BLaER1 treated with 17β-estradiol and CSF1 and Interleukin-3, amounts not matched to agents 10 nM and 100 nM (cell line): ENCODE results near the gene LRRK2.

ENCODE experiments used
- H3K27ac ChIP-seq, 11 experiments: shearing (Covaris generic); formaldehyde crosslinking; 2 replicates each; pipeline ENCODE4 v1.8.1; 2022
- H3K27me3 ChIP-seq, 11 experiments: shearing (Covaris generic); formaldehyde crosslinking; 2 replicates each; pipeline ENCODE4 v1.8.1; 2022
- H3K36me3 ChIP-seq, 11 experiments: shearing (Covaris generic); formaldehyde crosslinking; 2 replicates each; pipeline ENCODE4 v1.8.1; 2022
- H3K4me1 ChIP-seq, 10 experiments: shearing (Covaris generic); formaldehyde crosslinking; 2 replicates each; pipeline ENCODE4 v1.8.1; 2022
- H3K4me2 ChIP-seq, 11 experiments: shearing (Covaris generic); formaldehyde crosslinking; 2 replicates each; pipeline ENCODE4 v1.8.1; 2022
- H3K4me3 ChIP-seq, 10 experiments: shearing (Covaris generic); formaldehyde crosslinking; 2 replicates each; pipeline ENCODE4 v1.8.1; 2022
- H3K9ac ChIP-seq, 11 experiments: shearing (Covaris generic); formaldehyde crosslinking; 2 replicates each; pipeline ENCODE4 v1.8.1; 2022
- H3K9me3 ChIP-seq, 11 experiments: shearing (Covaris generic); formaldehyde crosslinking; replicated peaks in 1 of 11; 2 replicates each; pipeline ENCODE4 v1.8.1; 2022
- H4K20me1 ChIP-seq, 11 experiments: shearing (Covaris generic); formaldehyde crosslinking; 2 replicates each; pipeline ENCODE4 v1.8.1; 2022
- Cebpa-rat ChIP-seq, 11 experiments: shearing (Covaris generic); IDR thresholded peaks; 2 replicates each; pipeline ENCODE4 v1.8.1; 2022

The LRRK2 gene

DNA sequence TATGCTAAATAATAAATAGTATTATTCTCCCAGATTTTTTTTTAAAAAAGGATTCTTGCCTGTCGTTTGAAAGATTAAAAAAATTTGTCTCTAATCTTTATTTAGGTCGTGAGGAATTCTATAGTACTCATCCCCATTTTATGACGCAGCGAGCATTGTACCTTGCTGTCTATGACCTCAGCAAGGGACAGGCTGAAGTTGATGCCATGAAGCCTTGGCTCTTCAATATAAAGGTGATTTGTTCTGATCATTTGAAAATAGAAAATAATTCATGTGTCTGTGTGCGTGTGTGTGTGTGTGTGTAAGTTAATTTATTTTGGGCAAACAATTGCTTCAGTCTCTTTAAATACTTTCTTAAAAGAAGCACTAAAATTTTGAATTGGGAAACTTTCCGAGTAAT is 84.2 kb downstream of the LRRK2 start:
- no peak for TF ChIP-seq Cebpa-rat (IDR thresholded peaks at IDR 0.05)
- Histone ChIP-seq H4K20me1 (no peaks in the 10 kb centered on the region), H3K4me2 (no peak overlapping the region), H3K9me3 (no peaks in the 10 kb centered on the region), H3K9ac (no peak overlapping the region), H3K4me1 (no peaks in the 10 kb centered on the region), H3K27ac (no peak overlapping the region), H3K36me3 (no peaks in the 10 kb centered on the region), H3K4me3 (no peak overlapping the region), H3K27me3 (no peaks in the 10 kb centered on the region)

DNA sequence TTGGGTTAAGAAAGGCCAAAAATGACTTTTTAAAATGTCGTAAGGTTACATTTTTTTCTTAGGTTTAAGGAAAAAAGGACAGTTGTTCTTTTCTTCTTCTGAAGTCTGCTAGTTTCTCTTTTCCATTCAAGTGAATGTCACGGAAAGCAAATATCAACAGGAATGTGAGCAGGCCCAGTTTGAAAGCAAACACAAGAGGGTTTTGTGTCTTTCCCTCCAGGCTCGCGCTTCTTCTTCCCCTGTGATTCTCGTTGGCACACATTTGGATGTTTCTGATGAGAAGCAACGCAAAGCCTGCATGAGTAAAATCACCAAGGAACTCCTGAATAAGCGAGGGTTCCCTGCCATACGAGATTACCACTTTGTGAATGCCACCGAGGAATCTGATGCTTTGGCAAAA is 85.4 kb downstream of the LRRK2 start:
- H3K9ac ChIP-seq, result no peak overlapping the region
- no peaks in the 10 kb centered on the region for H3K4me1 ChIP-seq
- no peaks in the 10 kb centered on the region for H3K27me3 ChIP-seq
- H3K27ac ChIP-seq, result no peak overlapping the region
- H3K36me3 ChIP-seq, result no peaks in the 10 kb centered on the region
- no peak overlapping the region for H3K4me2 ChIP-seq
- TF ChIP-seq Cebpa-rat (IDR thresholded peaks at IDR 0.05), result no peak
- no peaks in the 10 kb centered on the region for H4K20me1 ChIP-seq
- H3K4me3 ChIP-seq, result no peak overlapping the region
- no peaks in the 10 kb centered on the region for H3K9me3 ChIP-seq

DNA sequence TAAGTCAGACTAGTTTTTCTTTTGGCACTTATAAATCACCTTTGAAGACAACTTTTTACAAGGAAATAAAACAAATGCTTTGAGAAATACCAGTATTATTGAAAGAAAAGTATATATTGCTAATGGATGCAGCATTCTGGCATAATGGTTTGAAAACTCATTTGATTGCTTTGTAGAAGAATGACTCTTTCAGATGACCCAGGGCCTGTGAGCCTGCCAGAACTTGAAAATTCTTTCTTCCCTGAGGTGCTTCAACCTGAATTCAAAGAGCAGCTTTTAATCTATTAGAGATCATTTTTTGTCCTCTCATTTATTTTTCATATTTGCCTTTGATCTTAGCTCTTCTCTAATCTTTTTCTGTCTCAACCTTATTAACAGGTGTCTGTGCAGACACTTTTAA is 87.4 kb downstream of the LRRK2 start:
- Histone ChIP-seq H3K9ac (no peak overlapping the region), H3K36me3 (no peaks in the 10 kb centered on the region), H3K4me1 (no peaks in the 10 kb centered on the region), H3K27ac (no peak overlapping the region), H3K9me3 (no peaks in the 10 kb centered on the region), H3K4me3 (no peak overlapping the region), H3K27me3 (no peaks in the 10 kb centered on the region), H3K4me2 (no peak overlapping the region), H4K20me1 (no peaks in the 10 kb centered on the region)
- no peak for TF ChIP-seq Cebpa-rat (IDR thresholded peaks at IDR 0.05)

DNA sequence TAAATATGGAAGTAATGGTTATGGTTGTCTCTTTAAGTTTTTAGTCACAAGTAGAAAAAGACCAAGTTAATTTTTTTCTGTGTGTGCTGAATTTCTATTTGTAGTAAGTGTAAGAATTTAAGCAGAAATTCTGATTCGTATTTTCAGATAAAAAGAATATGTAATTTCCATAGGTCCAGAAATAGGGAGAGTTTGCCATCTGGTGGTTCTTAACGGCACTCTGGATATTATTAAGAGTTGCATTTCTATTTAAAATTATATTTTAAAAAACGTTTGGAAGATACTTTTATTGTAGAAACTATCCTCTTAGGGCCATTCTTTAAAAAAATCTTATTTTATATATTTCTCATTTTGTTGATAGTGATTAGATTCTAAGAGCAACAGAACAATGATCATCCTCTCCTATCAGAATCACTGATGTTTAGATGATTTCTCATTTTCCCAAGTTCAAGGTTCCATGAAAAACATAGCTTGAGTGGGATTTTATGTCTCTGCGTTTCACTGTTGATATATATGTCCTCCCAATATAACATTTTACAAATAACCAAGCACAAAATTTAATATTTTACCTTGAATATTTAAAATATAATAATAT is 88.3 kb downstream of the LRRK2 start:
- Histone ChIP-seq H3K4me2 (no peak overlapping the region), H3K9ac (no peak overlapping the region), H3K36me3 (no peaks in the 10 kb centered on the region), H3K4me1 (no peaks in the 10 kb centered on the region), H4K20me1 (no peaks in the 10 kb centered on the region), H3K27me3 (no peaks in the 10 kb centered on the region), H3K9me3 (no peaks in the 10 kb centered on the region), H3K4me3 (no peak overlapping the region), H3K27ac (no peak overlapping the region)
- TF ChIP-seq Cebpa-rat (IDR thresholded peaks at IDR 0.05), result no peak

DNA sequence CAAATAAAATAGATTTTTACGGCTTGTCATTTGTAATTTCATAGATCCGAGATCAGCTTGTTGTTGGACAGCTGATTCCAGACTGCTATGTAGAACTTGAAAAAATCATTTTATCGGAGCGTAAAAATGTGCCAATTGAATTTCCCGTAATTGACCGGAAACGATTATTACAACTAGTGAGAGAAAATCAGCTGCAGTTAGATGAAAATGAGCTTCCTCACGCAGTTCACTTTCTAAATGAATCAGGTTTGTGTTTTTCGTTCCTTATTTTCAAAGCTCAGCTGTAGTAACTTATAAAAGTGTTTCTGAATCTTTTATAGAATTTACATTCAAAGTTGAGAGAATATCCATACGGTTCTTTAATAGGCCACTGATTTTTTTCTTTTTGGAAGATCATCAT is 89.1 kb downstream of the LRRK2 start:
- no peak overlapping the region for H3K27ac ChIP-seq
- H3K9ac ChIP-seq, result no peak overlapping the region
- H3K4me2 ChIP-seq, result no peak overlapping the region
- H3K4me3 ChIP-seq, result no peak overlapping the region
- H3K27me3 ChIP-seq, result no peaks in the 10 kb centered on the region
- H4K20me1 ChIP-seq, result no peaks in the 10 kb centered on the region
- no peaks in the 10 kb centered on the region for H3K36me3 ChIP-seq
- H3K9me3 ChIP-seq, result no peaks in the 10 kb centered on the region
- no peak for TF ChIP-seq Cebpa-rat (IDR thresholded peaks at IDR 0.05)
- H3K4me1 ChIP-seq, result no peaks in the 10 kb centered on the region

DNA sequence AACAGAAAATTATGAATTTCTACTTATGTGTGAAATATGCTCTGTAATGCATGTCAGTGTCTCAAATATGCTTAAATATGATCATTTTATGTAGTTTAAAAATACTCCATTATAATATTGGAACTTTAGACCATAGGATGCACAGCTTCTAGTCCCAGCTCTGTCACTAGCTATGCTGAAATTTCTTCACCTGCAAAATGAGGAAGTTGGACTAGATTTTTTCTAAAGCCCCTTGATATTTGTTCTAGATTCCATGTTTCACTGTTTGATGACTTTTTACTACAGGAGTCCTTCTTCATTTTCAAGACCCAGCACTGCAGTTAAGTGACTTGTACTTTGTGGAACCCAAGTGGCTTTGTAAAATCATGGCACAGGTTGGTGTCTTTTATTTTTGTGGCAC is 90.1 kb downstream of the LRRK2 start:
- Histone ChIP-seq H3K9me3 (no peaks in the 10 kb centered on the region), H3K4me2 (no peak overlapping the region), H3K27me3 (no peaks in the 10 kb centered on the region), H3K36me3 (no peaks in the 10 kb centered on the region), H3K4me1 (no peaks in the 10 kb centered on the region), H3K9ac (no peak overlapping the region), H3K4me3 (no peak overlapping the region), H4K20me1 (no peaks in the 10 kb centered on the region), H3K27ac (no peak overlapping the region)
- TF ChIP-seq Cebpa-rat (IDR thresholded peaks at IDR 0.05), result no peak

DNA sequence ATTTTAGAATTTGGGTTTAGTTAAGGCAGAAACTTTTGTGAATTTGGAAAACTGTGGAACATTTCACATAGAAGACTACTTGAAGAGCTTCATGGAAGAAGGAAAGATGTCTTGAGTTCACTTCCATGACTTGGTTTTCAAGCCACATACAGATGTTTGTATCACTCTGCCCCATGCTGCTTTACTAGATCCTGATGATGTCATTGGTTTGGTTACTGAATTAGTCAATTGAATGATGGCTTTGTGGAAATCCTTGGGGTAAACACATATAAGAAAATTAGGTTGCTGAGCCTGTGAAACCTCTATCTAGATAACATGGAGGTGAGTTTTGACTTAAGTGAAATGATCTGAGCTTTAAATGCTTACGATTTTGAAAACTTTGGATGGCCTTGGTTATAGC is 90.6 kb downstream of the LRRK2 start:
- Histone ChIP-seq H3K4me3 (no peak overlapping the region), H4K20me1 (no peaks in the 10 kb centered on the region), H3K9me3 (no peaks in the 10 kb centered on the region), H3K9ac (no peak overlapping the region), H3K4me1 (no peaks in the 10 kb centered on the region), H3K27ac (no peak overlapping the region), H3K27me3 (no peaks in the 10 kb centered on the region), H3K36me3 (no peaks in the 10 kb centered on the region), H3K4me2 (no peak overlapping the region)
- no peak for TF ChIP-seq Cebpa-rat (IDR thresholded peaks at IDR 0.05)

DNA sequence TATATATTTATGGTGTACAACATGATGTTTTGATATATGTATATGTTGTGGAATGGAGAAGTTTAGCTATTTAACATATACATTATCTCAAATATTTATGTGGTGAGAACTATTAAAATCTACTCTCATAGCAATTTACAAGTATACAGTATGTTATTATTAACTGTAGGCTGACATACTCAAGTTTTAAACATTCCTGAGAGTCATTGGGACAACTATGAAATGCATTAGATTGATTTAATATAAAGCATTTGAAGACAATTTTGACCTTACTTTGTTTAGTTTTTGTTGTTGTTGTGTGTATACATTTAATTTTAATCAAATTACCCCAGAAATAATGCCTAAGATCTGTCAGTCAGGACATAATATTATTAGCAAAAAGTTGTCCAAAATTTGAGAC is 99.5 kb downstream of the LRRK2 start:
- Histone ChIP-seq H3K27ac (no peak overlapping the region), H4K20me1 (no peaks in the 10 kb centered on the region), H3K4me2 (no peak overlapping the region), H3K9me3 (no peaks in the 10 kb centered on the region), H3K27me3 (no peaks in the 10 kb centered on the region), H3K4me1 (no peaks in the 10 kb centered on the region; a peak in 1 of 20 replicates), H3K9ac (no peak overlapping the region), H3K36me3 (peaks cover 0 to 6% (median 0%) of the 10 kb centered on the region in 11 experiments; a peak in 1 of 22 replicates), H3K4me3 (no peak overlapping the region)
- TF ChIP-seq Cebpa-rat (IDR thresholded peaks at IDR 0.05), result no peak

DNA sequence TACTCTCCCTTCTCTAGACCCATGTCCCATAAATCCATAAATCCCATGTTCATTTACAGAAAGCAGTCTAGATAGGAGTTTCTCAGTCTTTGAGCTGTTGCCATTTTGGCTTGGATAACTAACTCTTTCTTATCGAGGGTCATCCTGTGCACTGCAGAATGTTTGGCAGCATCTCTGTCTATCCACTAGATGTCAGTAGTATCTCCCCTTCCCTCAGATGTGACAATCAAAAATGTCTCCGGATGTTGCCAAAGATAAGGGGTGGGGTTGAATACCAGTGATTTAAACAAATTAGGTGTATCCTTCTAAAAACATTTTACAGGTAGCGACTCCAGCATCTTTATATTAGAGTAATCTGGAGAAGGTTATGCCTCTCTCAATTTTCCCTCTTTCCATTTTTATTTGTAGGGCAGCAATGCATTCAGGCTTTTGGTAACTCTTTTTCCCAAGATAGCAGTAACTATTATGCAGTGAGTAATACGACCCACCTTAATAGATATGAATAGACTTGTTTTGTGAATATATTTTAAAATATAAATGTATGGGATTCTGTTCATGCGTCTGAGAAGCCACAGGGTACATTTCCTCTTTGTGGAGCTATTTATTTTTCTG is 100.7 kb downstream of the LRRK2 start:
- no peak overlapping the region for H3K9ac ChIP-seq

DNA sequence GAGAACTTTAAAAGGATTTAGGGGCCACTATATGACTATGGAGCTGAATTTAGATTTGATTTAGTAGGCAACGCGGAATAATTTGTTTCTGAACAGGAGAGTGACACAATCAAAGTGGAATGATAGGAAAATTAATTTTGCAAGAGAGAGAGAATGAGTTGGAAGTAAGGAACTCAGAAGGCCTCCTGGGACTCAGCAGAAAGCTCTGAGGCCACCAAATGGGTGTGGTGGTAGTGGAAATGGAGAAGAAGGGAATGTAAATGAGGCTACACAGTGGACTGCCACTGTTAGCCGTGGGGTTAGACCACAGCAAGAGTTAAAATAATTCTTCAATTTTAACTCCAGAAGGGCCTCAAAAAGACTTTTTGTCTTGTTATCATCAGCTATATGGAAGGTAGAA is 102.7 kb downstream of the LRRK2 start:
- no peaks in the 10 kb centered on the region; a peak in 1 of 20 replicates for H3K4me1 ChIP-seq
- TF ChIP-seq Cebpa-rat (IDR thresholded peaks at IDR 0.05), result no peak
- H4K20me1 ChIP-seq, result no peaks in the 10 kb centered on the region
- H3K27ac ChIP-seq, result no peak overlapping the region
- H3K27me3 ChIP-seq, result no peaks in the 10 kb centered on the region
- H3K9ac ChIP-seq, result no peak overlapping the region
- H3K4me2 ChIP-seq, result no peak overlapping the region
- H3K36me3 ChIP-seq, result peaks cover 0 to 11% (median 0%) of the 10 kb centered on the region in 11 experiments; a peak in 3 of 22 replicates
- H3K9me3 ChIP-seq, result peaks cover 0 to 18% (median 0%) of the 10 kb centered on the region in 11 experiments; a peak in 4 of 22 replicates
- no peak overlapping the region for H3K4me3 ChIP-seq

More for the DNA sequence above, 100.7 kb downstream of the LRRK2 start:
- Histone ChIP-seq H3K4me1 (no peaks in the 10 kb centered on the region; a peak in 1 of 20 replicates), H3K27me3 (no peaks in the 10 kb centered on the region), H3K27ac (no peak overlapping the region), H3K4me2 (no peak overlapping the region), H3K4me3 (no peak overlapping the region), H3K36me3 (peaks cover 0 to 6% (median 0%) of the 10 kb centered on the region in 11 experiments; a peak in 1 of 22 replicates), H3K9me3 (peaks cover 0 to 9% (median 0%) of the 10 kb centered on the region in 11 experiments; a peak in 4 of 22 replicates), H4K20me1 (no peaks in the 10 kb centered on the region)
- no peak for TF ChIP-seq Cebpa-rat (IDR thresholded peaks at IDR 0.05)
